Measurements from ENCODE around the gene ARHGEF2. TPM values are rescaled to one million over a fixed set of nuclear protein-coding genes. Genes with fewer than 3 reads are reported as not detected.
"Not testable (repeated sequence)": the region's sequence is repeated elsewhere in the genome, so short reads cannot be mapped to it uniquely, and the experiment has no call there.

Gene ARHGEF2
- total RNA-seq, 2 experiments from 2014 or later, result 78.8 to 133 TPM

GRCh38 chr1:155989242-155990004, 11.1 kb upstream of the ARHGEF2 start:
- no peak overlapping the region for H3K27ac ChIP-seq (ENCODE audit: low read depth, low read length, poor library complexity, severe bottlenecking)
- DNase-seq (ENCODE audit: low spot score), result peak; percentile 85
- H3K4me2 ChIP-seq (ENCODE audit: low read length), result peak overlapping the region; percentile 42
- intact Hi-C loops (cut with micrococcal nuclease; ENCODE audit: unreplicated experiment), result loop anchor here (1.0 kb wide), 1 partner anchor 51 kb away; no protein-coding TSS in a partner anchor
- TF ChIP-seq EZH2phosphoT487 (IDR thresholded peaks at IDR 0.05; ENCODE audit: borderline replicate concordance, low read depth, low read length), result no peak
- TF ChIP-seq CTCF (conservative IDR thresholded peaks at IDR 0.05; ENCODE audit: low read length), result peak; percentile 96
- H3K79me2 ChIP-seq (ENCODE audit: insufficient read depth, low read depth, low read length), result no peaks in the 10 kb centered on the region
- POLR2A ChIA-PET, result interaction anchor here (0.6 to 1.5 kb wide), 6 partner anchors 9 to 133 kb away, joined by 3 to 8 read pairs (median 4); partner anchors contain the start of genes ARHGEF2 and GON4L
- H3K4me3 ChIP-seq (ENCODE audit: low read depth, low read length, poor library complexity, severe bottlenecking), result no peak overlapping the region
- BruUV-seq (replicated peaks), result no TSS peak
- H3K36me3 ChIP-seq (ENCODE audit: insufficient read depth, low read length), result no peaks in the 10 kb centered on the region
- CTCF ChIA-PET (ENCODE audit: unreplicated experiment), result interaction anchor here (0.6 to 1.7 kb wide), 11 partner anchors 8 to 77 kb away, joined by 3 to 17 read pairs (median 5); partner anchors contain the start of genes ARHGEF2, KHDC4, SSR2 and UBQLN4
- no peaks in the 10 kb centered on the region for H3K9me3 ChIP-seq (ENCODE audit: low read length)
- H3K4me1 ChIP-seq (ENCODE audit: insufficient read depth, low read length, poor library complexity, severe bottlenecking), result peaks cover 28% of the 10 kb centered on the region
- no peaks in the 10 kb centered on the region for H3K9me2 ChIP-seq (ENCODE audit: insufficient read depth, low read length)
- no peaks in the 10 kb centered on the region for H4K20me1 ChIP-seq (ENCODE audit: insufficient read depth, low read length)
- H2AFZ ChIP-seq (ENCODE audit: low read length), result peak overlapping the region; percentile 59

GRCh38 chr1:155984903-155985645, 6.7 kb upstream of the ARHGEF2 start:
- ChIA-PET POLR2A (interaction anchor here (0.7 to 5.0 kb wide), 8 partner anchors 18 to 51 kb away, joined by 3 to 32 read pairs (median 4); partner anchors contain the start of gene KHDC4), CTCF (ENCODE audit: unreplicated experiment) (interaction anchor here (1.5 kb wide), 1 partner anchor 45 kb away, joined by 4 read pairs; no protein-coding TSS in a partner anchor)
- H3K4me3 ChIP-seq (ENCODE audit: low read depth, low read length, poor library complexity, severe bottlenecking); H3K27ac ChIP-seq (ENCODE audit: low read depth, low read length, poor library complexity, severe bottlenecking); H3K36me3 ChIP-seq (ENCODE audit: insufficient read depth, low read length); H4K20me1 ChIP-seq (ENCODE audit: insufficient read depth, low read length); H3K9me2 ChIP-seq (ENCODE audit: insufficient read depth, low read length); H3K9me3 ChIP-seq (ENCODE audit: low read length); H3K4me2 ChIP-seq (ENCODE audit: low read length); DNase-seq (ENCODE audit: low spot score); intact Hi-C loops (cut with micrococcal nuclease; ENCODE audit: unreplicated experiment); BruUV-seq (replicated peaks); H2AFZ ChIP-seq (ENCODE audit: low read length): not testable (repeated sequence)
- Histone ChIP-seq H3K79me2 (ENCODE audit: insufficient read depth, low read depth, low read length) (peaks cover 22% of the 10 kb centered on the region; the same call in 1 of the 2 replicates), H3K4me1 (ENCODE audit: insufficient read depth, low read length, poor library complexity, severe bottlenecking) (peaks cover 61% of the 10 kb centered on the region)

GRCh38 chr1:155984341-155984740, 6.0 kb upstream of the ARHGEF2 start:
- Histone ChIP-seq H4K20me1 (ENCODE audit: insufficient read depth, low read length) (no peaks in the 10 kb centered on the region), H3K4me3 (ENCODE audit: low read depth, low read length, poor library complexity, severe bottlenecking) (no peak overlapping the region), H3K79me2 (ENCODE audit: insufficient read depth, low read depth, low read length) (peaks cover 30% of the 10 kb centered on the region; the same call in 1 of the 2 replicates), H3K9me2 (ENCODE audit: insufficient read depth, low read length) (no peaks in the 10 kb centered on the region), H3K9me3 (ENCODE audit: low read length) (no peaks in the 10 kb centered on the region), H3K4me2 (ENCODE audit: low read length) (peak overlapping the region; percentile 94), H3K4me1 (ENCODE audit: insufficient read depth, low read length, poor library complexity, severe bottlenecking) (peaks cover 60% of the 10 kb centered on the region), H3K36me3 (ENCODE audit: insufficient read depth, low read length) (no peaks in the 10 kb centered on the region), H3K27ac (ENCODE audit: low read depth, low read length, poor library complexity, severe bottlenecking) (peak overlapping the region; percentile 94), H2AFZ (ENCODE audit: low read length) (peak overlapping the region; percentile 6; the same call in 1 of the 2 replicates)
- no TSS peak for BruUV-seq (replicated peaks)
- no peak for DNase-seq (ENCODE audit: low spot score)
- intact Hi-C loops (cut with micrococcal nuclease; ENCODE audit: unreplicated experiment), result no loop called here
- TF ChIP-seq CTCF (conservative IDR thresholded peaks at IDR 0.05; ENCODE audit: low read length) (no peak), EZH2phosphoT487 (IDR thresholded peaks at IDR 0.05; ENCODE audit: borderline replicate concordance, low read depth, low read length) (no peak)
- ChIA-PET POLR2A (interaction anchor here (0.7 to 5.0 kb wide), 13 partner anchors 10 to 125 kb away, joined by 3 to 32 read pairs (median 3); partner anchors contain the start of genes KHDC4 and SYT11), CTCF (ENCODE audit: unreplicated experiment) (interaction anchor here (1.3 to 1.5 kb wide), 2 partner anchors 44 to 46 kb away, joined by 3 to 4 read pairs; no protein-coding TSS in a partner anchor)
